H1 (cell line): ENCODE measurements around the gene COL16A1. TPM values are rescaled to one million over a fixed set of nuclear protein-coding genes. Genes with fewer than 3 reads are reported as not detected.

Experiments used
- TCF12 ChIP-seq: IDR thresholded peaks from 2 replicates; pipeline ENCODE4 v1.6.1; 2011; ENCODE audit warnings: low read depth, mild to moderate bottlenecking, low read length
- polyA plus RNA-seq, 7 experiments: library from polyadenylated mRNA; depleted of rRNA in 3 of 7; stranded (reverse) in 5 of 7; unstranded in 2 of 7; fragments of >200 nt in 5 of 7; fragments of 200-250 nt in 2 of 7; gene quantifications; 1 replicate in 5 of 7; 2 replicates in 1 of 7; 4 replicates in 1 of 7; pipeline versions ENCODE4 v1.2.1 to v1.2.3, GENCODE V29; 2011 to 2013; ENCODE audit warnings: missing spikeins in 2 of 7, mixed read lengths in 2 of 7
- total RNA-seq: library from RNA; stranded (reverse); fragmentation: NEBNext Ultra II Directional; extraction: Animal tissue kit (Norgen Biotek cat#: 25700); gene quantifications from 2 replicates; pipeline ENCODE4 v1.2.1, GENCODE V29; 2021
- TF ChIP-seq, protein P1 (sequence below): IDR thresholded peaks from 2 replicates; pipeline ENCODE4 v1.6.1; 2012; ENCODE audit warnings: low read length, inconsistent platforms

COL16A1 gene
- total and polyA plus RNA-seq, 2 of the 8 experiments (the other 6 are each of a cell fraction or from before 2014, with no cell fraction given): 2.0 to 10.5 TPM

DNA sequence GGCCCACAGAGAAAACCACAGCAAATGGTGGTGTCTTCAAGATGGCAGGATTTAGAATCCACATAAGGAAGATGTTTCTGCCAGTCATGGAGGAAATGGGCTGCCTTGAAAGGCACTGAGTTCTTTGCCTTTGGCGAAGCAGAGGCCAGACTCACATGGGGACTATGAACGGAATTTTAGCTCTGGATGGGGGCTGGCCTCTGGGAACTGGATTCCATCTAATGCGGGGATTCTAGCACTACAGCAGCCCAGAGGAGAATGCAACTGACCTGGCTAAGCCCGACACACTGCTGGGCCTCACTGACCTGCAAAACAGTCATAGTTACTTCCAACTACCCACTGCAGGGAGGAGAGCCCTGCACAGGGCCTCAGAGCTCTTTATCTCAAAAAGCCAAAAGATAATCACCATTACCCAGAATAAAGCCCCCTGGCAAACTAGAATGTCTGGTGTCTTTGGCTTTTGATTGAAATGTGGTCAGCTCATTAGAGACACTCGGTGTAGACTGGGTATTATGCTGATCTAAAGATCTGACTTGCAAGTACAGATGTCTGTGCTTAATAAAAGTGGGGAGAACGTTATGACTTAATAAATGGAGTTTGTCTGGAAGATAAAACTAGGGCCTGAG, 74.8 kb downstream of the COL16A1 start (continued):
- TF ChIP-seq, protein P1, sequence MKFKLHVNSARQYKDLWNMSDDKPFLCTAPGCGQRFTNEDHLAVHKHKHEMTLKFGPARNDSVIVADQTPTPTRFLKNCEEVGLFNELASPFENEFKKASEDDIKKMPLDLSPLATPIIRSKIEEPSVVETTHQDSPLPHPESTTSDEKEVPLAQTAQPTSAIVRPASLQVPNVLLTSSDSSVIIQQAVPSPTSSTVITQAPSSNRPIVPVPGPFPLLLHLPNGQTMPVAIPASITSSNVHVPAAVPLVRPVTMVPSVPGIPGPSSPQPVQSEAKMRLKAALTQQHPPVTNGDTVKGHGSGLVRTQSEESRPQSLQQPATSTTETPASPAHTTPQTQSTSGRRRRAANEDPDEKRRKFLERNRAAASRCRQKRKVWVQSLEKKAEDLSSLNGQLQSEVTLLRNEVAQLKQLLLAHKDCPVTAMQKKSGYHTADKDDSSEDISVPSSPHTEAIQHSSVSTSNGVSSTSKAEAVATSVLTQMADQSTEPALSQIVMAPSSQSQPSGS: no peak
- no peak for TF ChIP-seq TCF12
